K562 (cell line): ENCODE results near the gene NPM3. TPM values are rescaled to one million over a fixed set of nuclear protein-coding genes. Genes with fewer than 3 reads are reported as not detected.

Experiments
- ATAC-seq: fragments of 200-7000 bp; cut with Tn5 transposase; 3 replicates; pipeline ENCODE4 v1.9.1; 2020; ENCODE audit warnings: moderate library complexity
- BruUV-seq: library from RNA; stranded (reverse); fragments of 400-500 nt; replicated peaks from 2 replicates; lab custom pipeline; 2021; lab: Mats Ljungman, UMichigan
- CTCF ChIA-PET: fragments of 300-600 bp; formaldehyde crosslinking; extraction: SDS; loops from one replicate; lab custom pipeline; 2021; ENCODE audit warnings: low intra/inter-chr PET ratio; lab: Yijun Ruan, JAX
- POLR2A ChIA-PET: fragments of 300-600, 350-650 bp; sonication (Branson Sonifier 250); formaldehyde crosslinking; extraction: SDS; loops from one replicate; lab custom pipeline; 2021; ENCODE audit warnings: antibody characterized with exemption, inconsistent platforms; lab: Yijun Ruan, JAX
- DNase-seq, 4 experiments: peaks; one replicate each; pipeline versions ENCODE4 v3.0.0 to v3.0.0-alpha.2; 2011 to 2018; ENCODE audit warnings: low spot score in 3 of 4, mixed read lengths in 3 of 4; ENCODE audit errors: extremely low read depth in 1 of 4
- FAIRE-seq: peaks from 2 replicates; lab custom pipeline; 2011; peaks lifted over from hg19 to GRCh38; lab: Jason Lieb, UNC
- H2AFZ ChIP-seq: 2 replicates; pipeline ENCODE4 v1.6.0; 2011; ENCODE audit warnings: low read depth, low read length, control low read depth, inconsistent platforms
- H3K27ac ChIP-seq: fragments of 200-600 bp; 3 replicates; pipeline ENCODE4 v1.8.0; 2011; ENCODE audit warnings: low read depth, mild to moderate bottlenecking, control low read depth, inconsistent platforms, low read length, moderate library complexity, mixed read lengths; ENCODE audit errors: extremely low read depth
- H3K27me3 ChIP-seq, 2 experiments: fragments of 300-600 bp in 1 of 2; 2 replicates in 1 of 2; 3 replicates in 1 of 2; pipeline versions ENCODE4 v1.6.0 to v1.8.0; 2011; ENCODE audit warnings: inconsistent platforms in 2 of 2, low read length in 2 of 2, mild to moderate bottlenecking in 1 of 2, mixed read lengths in 1 of 2, moderate library complexity in 1 of 2; ENCODE audit not compliant: control insufficient read depth in 2 of 2, insufficient read depth in 2 of 2
- H3K36me3 ChIP-seq: fragments of 300-600 bp; 3 replicates; pipeline ENCODE4 v1.8.0; 2011; ENCODE audit warnings: mild to moderate bottlenecking, low read length, inconsistent platforms; ENCODE audit not compliant: control insufficient read depth, insufficient read depth
- H3K4me1 ChIP-seq, 2 experiments: fragments of 200-600 bp in 1 of 2; replicated peaks in 1 of 2; 2 replicates in 1 of 2; 3 replicates in 1 of 2; pipeline versions ENCODE4 v1.5.1 to v1.8.0; 2011; ENCODE audit warnings: inconsistent platforms in 2 of 2, low read length in 2 of 2, mild to moderate bottlenecking in 1 of 2, mixed read lengths in 1 of 2, moderate library complexity in 1 of 2; ENCODE audit not compliant: control insufficient read depth in 2 of 2, insufficient read depth in 2 of 2
- H3K4me2 ChIP-seq: 2 replicates; pipeline ENCODE4 v1.6.1; 2011; ENCODE audit warnings: low read length, control low read depth, inconsistent platforms, mixed read lengths; ENCODE audit not compliant: insufficient read depth
- H3K4me3 ChIP-seq: fragments of 200-600 bp; sonication (generic), shearing (Covaris generic); 2 replicates; pipeline ENCODE4 v1.5.1; 2016; ENCODE audit warnings: control low read depth, inconsistent platforms
- H3K79me2 ChIP-seq: fragments of 200-600 bp; 3 replicates; pipeline ENCODE4 v1.8.0; 2011; ENCODE audit warnings: low read length, inconsistent platforms; ENCODE audit not compliant: control insufficient read depth, insufficient read depth
- H3K9ac ChIP-seq, 2 experiments: 2 replicates each; pipeline versions ENCODE4 v1.6.0 to v1.6.1; 2011; ENCODE audit warnings: low read depth in 2 of 2, low read length in 2 of 2, control low read depth in 1 of 2, inconsistent platforms in 1 of 2, mild to moderate bottlenecking in 1 of 2, mixed read lengths in 1 of 2; ENCODE audit not compliant: insufficient read depth in 1 of 2
- H3K9me1 ChIP-seq: one replicate; pipeline ENCODE4 v1.6.0; 2011; ENCODE audit warnings: inconsistent platforms, mild to moderate bottlenecking, low read length, moderate library complexity; ENCODE audit not compliant: control insufficient read depth, insufficient read depth
- H3K9me3 ChIP-seq: replicated peaks from 2 replicates; pipeline ENCODE4 v1.5.1; 2011; ENCODE audit warnings: low read depth, low read length, inconsistent platforms; ENCODE audit not compliant: control insufficient read depth, insufficient read depth
- H4K20me1 ChIP-seq: replicated peaks from 2 replicates; pipeline ENCODE4 v1.6.1; 2011; ENCODE audit warnings: low read length, inconsistent platforms, mixed read lengths; ENCODE audit not compliant: control insufficient read depth, insufficient read depth
- ATF4 ChIP-seq: fragments of 450-650 bp; formaldehyde crosslinking; IDR thresholded peaks from 2 replicates; pipeline ENCODE4 v1.4.0; 2022; ENCODE audit warnings: mild to moderate bottlenecking, moderate library complexity
- BHLHE40 ChIP-seq: IDR thresholded peaks from 2 replicates; pipeline ENCODE4 v1.6.1; 2011; ENCODE audit warnings: low read length, improper control_type of control experiment
- CREB1 ChIP-seq, 2 experiments: sonication (generic) in 1 of 2; formaldehyde crosslinking in 1 of 2; IDR thresholded peaks; 2 replicates each; pipeline versions ENCODE4 v1.6.1 to v1.8.0; 2012 to 2022; ENCODE audit warnings: inconsistent platforms in 1 of 2, mild to moderate bottlenecking in 1 of 2, missing genetic modification reagents in 1 of 2, moderate library complexity in 1 of 2
- DEAF1 ChIP-seq: fragments of 450-650 bp; formaldehyde crosslinking; IDR thresholded peaks from 2 replicates; pipeline ENCODE4 v1.4.0; 2020; ENCODE audit warnings: mild to moderate bottlenecking, moderate library complexity
- EHMT2 ChIP-seq: fragments of 450-650 bp; IDR thresholded peaks from 2 replicates; pipeline ENCODE4 v1.6.1; 2018; ENCODE audit warnings: antibody characterized with exemption
- ERF ChIP-seq: fragments of 450-650 bp; formaldehyde crosslinking; IDR thresholded peaks from 2 replicates; pipeline ENCODE4 v1.4.0; 2020; ENCODE audit warnings: mild to moderate bottlenecking, mixed read lengths
- KDM4B ChIP-seq, 2 experiments: fragments of 450-650 bp in 1 of 2; sonication (generic) in 1 of 2; IDR thresholded peaks; 2 replicates each; pipeline ENCODE4 v1.6.1; 2016 to 2017; ENCODE audit warnings: borderline replicate concordance in 2 of 2, antibody characterized with exemption in 1 of 2, low read depth in 1 of 2, mild to moderate bottlenecking in 1 of 2
- MTA1 ChIP-seq: fragments of 450-650 bp; IDR thresholded peaks from 2 replicates; pipeline ENCODE4 v1.6.1; 2017; ENCODE audit warnings: borderline replicate concordance
- PKNOX1 ChIP-seq: fragments of 450-650 bp; IDR thresholded peaks from 2 replicates; pipeline ENCODE4 v1.6.1; 2016
- POLR2AphosphoS5 ChIP-seq: IDR thresholded peaks from 2 replicates; pipeline ENCODE4 v1.6.1; 2011; ENCODE audit warnings: mild to moderate bottlenecking, low read depth, low read length, moderate library complexity; ENCODE audit not compliant: control insufficient read depth, insufficient read depth
- SFPQ ChIP-seq: fragments of 200-400 bp; formaldehyde crosslinking; IDR thresholded peaks from 2 replicates; pipeline ENCODE4 v1.6.1; 2017; ENCODE audit warnings: mild to moderate bottlenecking, low read depth, low read length, moderate library complexity
- SMAD4 ChIP-seq: fragments of 250-450 bp; sonication (Bioruptor Pico); conservative IDR thresholded peaks from 2 replicates; pipeline ENCODE4 v1.8.0; 2021; ENCODE audit warnings: inconsistent platforms, mild to moderate bottlenecking, moderate library complexity
- TAF1 ChIP-seq: IDR thresholded peaks from 2 replicates; pipeline ENCODE4 v1.6.1; 2011; ENCODE audit warnings: mild to moderate bottlenecking, low read length, moderate library complexity; ENCODE audit not compliant: insufficient read depth, control insufficient read depth, severe bottlenecking; ENCODE audit errors: extremely low read depth
- ZBTB26 ChIP-seq: fragments of 450-650 bp; formaldehyde crosslinking; IDR thresholded peaks from 2 replicates; pipeline ENCODE4 v1.4.0; 2022; ENCODE audit warnings: missing genetic modification characterization
- WGBS: fragments of 100-300 bp; shearing (Covaris generic); methylation state at CpG from one replicate; pipeline ENCODE4 v1.1.6; 2016; ENCODE audit warnings: low coverage, mixed read lengths; ENCODE audit not compliant: insufficient coverage; ENCODE audit errors: missing lambda C conversion rate; 5-methylcytosine and 5-hydroxymethylcytosine counted together
- in situ Hi-C: fragments of 300-500 bp; cut with MboI; formaldehyde crosslinking; loops from 4 replicates; pipeline ENCODE4 v1.15.0; 2018; ENCODE audit warnings: inconsistent platforms, mixed read lengths
- intact Hi-C: fragments of 100-400 bp; cut with micrococcal nuclease; formaldehyde crosslinking; loops from 2 replicates; pipeline ENCODE4 v1.14.2; 2022
- polyA plus RNA-seq, 8 experiments: library from polyadenylated mRNA; depleted of rRNA in 4 of 8; stranded (reverse) in 5 of 8; unstranded in 3 of 8; fragments of >200 nt; fragmentation: Nextera tagmentation in 2 of 8; fragmentation: Illumina TruSeq in 1 of 8; extraction: Ambion mirVana in 2 of 8; extraction: Trizol in 1 of 8; gene quantifications; 2 replicates each; pipeline versions ENCODE4 v1.2.1 to v1.2.3, GENCODE V29; 2011 to 2014; ENCODE audit warnings: inconsistent platforms in 1 of 8, missing spikeins in 1 of 8
- total RNA-seq, 7 experiments: library from RNA; depleted of rRNA in 6 of 7; stranded (reverse); fragments of >200 nt in 6 of 7; fragmentation: Illumina TruSeq in 2 of 7; extraction: Trizol in 2 of 7; gene quantifications; 2 replicates each; pipeline versions ENCODE4 v1.2.1 to v1.2.3, GENCODE V29; 2011 to 2021; ENCODE audit warnings: low replicate concordance in 1 of 7

NPM3 gene
- total and polyA plus RNA-seq, 9 of the 15 experiments (the other 6 are each of a cell fraction or from before 2014, with no cell fraction given): 15.2 to 239 (median 114) TPM

- ChIA-PET POLR2A (interaction anchor here (0.7 to 1.2 kb wide), 3 partner anchors 11 to 25 kb away, joined by 3 to 4 read pairs (median 3); no protein-coding TSS in a partner anchor), CTCF (no interaction called here)
- 29% methylated on average over 2 of the region's 3 CpGs for WGBS
- Histone ChIP-seq H3K4me2 (0 out of 2 replicates have a peak overlapping the region, but pooled peaks have one; percentile 57), H3K4me3 (no peak overlapping the region), H3K9ac (no peak overlapping the region; a peak in 1 of 4 replicates), H3K27ac (no peak overlapping the region), H3K36me3 (no peaks in the 10 kb centered on the region), H3K4me1 (peaks cover 5 to 19% of the 10 kb centered on the region in 2 experiments; a peak in 4 of 5 replicates), H3K9me1 (no peaks in the 10 kb centered on the region), H3K79me2 (no peaks in the 10 kb centered on the region), H4K20me1 (no peaks in the 10 kb centered on the region), H3K27me3 (no peaks in the 10 kb centered on the region), H2AFZ (peak overlapping the region; percentile 87), H3K9me3 (no peaks in the 10 kb centered on the region)
- no peak for TF ChIP-seq SMAD4
- TF ChIP-seq ATF4: no peak
- no peak for TF ChIP-seq ERF (CRISPR knock-in tag)
- TF ChIP-seq DEAF1 (CRISPR knock-in tag): no peak
- no peak for TF ChIP-seq POLR2AphosphoS5
- TF ChIP-seq PKNOX1: no peak
- TF ChIP-seq ZBTB26 (CRISPR knock-in tag): no peak
- TF ChIP-seq TAF1: no peak
- TF ChIP-seq MTA1: no peak
- TF ChIP-seq CREB1 (IDR thresholded peaks at IDR 0.05): no peak
- TF ChIP-seq CREB1 (CRISPR knock-in tag; IDR thresholded peaks at IDR 0.05): no peak
- no peak for TF ChIP-seq EHMT2
- TF ChIP-seq SFPQ: no peak
- TF ChIP-seq KDM4B (IDR thresholded peaks at IDR 0.05; ENCODE audit: borderline replicate concordance in 2 of 2, low read depth in 1 of 2): no peak
- TF ChIP-seq BHLHE40: no peak
- DNase-seq (peak in 1 of 4 experiments; percentile 15), ATAC-seq (peak; percentile 26; the same call in 2 of the 3 replicates), FAIRE-seq (peak; percentile 59)
- intact Hi-C loops: no loop called here
- no TSS peak for BruUV-seq
- in situ Hi-C loops: no loop called here
Measured at GRCh38 chr10:101748496-101748895, 34.8 kb downstream of the NPM3 start.
